Measurements from ENCODE around the gene MTCL1.

The MTCL1 gene

DNA sequence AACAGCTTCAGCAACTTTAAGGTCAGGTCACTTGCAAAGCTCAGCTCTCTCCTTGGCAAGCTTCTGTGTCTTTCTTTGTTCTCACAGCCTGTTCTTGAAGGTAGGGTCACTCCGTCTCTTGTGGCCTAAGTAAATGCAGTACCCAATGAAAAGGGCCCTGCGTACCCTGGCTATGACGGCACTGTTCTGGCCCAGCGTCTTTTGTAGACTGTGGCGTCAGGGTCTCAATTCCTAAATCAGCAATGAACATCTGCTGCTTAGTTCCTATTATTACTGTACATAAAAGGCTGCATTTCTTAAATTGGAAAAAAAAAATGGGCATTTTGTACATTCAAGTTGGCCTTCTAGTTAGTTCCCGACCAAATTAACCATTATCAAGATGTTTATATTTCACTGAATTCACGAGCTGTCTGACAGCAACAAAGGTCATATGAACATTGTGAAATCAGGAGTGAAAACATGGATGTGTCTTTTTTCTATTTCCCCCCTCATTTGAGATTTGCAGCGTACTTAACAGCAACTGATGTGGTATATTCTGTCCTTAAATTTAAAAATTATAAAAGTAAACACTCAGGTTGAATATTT, 17.0 kb upstream of the MTCL1 start:
- no peak for DNase-seq

DNA sequence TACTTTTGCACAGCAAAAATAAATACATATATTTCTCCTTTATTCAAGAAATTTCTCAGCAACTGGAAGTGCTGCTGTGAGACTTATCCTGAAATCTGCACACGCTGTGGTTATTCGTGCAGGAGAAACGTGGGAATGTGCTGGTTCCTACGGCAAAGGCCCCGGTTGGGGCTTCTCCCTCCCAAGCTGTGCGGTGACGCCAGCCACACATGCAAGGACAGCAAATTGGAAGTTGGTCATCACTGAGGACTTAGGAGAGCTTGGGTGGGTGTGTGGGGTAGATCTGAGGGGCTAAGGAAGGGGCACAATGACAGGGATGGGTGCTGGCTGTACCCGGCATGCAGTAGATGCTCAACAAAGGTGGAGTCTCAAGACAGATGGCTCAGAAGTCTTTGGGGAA, 16.5 kb upstream of the MTCL1 start:
- no peak for DNase-seq

GRCh38 chr18:8689517-8689916, 15.8 kb upstream of the MTCL1 start:
- no peak for DNase-seq

DNA sequence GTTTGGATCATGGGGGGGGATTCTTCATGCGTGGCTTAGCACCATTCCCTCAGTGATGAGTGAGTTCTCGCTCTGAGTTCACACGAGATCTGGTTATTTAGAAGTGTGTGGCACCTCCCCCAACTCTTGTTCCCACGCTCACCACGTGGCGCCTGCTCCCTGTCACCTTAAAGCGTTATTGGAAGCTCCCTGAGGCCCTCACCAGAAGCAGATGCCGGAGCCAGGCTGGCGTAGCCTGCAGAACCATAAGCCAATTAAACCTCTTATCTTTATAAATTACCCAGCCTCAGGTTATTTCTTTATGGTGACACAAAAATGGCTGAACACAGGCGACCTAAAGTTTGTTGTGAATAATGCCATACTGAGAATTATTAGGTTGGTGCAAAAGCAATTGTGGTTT, 10.5 kb upstream of the MTCL1 start:
- no peak for DNase-seq

- DNase-seq: no peak
These were observed 9.3 kb upstream of the MTCL1 start for GRCh38 chr18:8695932-8696517.

GRCh38 chr18:8696749-8697211, 8.6 kb upstream of the MTCL1 start:
- DNase-seq: peak; percentile 66 to 84 (median 81)

GRCh38 chr18:8699126-8699525, 6.2 kb upstream of the MTCL1 start:
- DNase-seq: no peak

DNA sequence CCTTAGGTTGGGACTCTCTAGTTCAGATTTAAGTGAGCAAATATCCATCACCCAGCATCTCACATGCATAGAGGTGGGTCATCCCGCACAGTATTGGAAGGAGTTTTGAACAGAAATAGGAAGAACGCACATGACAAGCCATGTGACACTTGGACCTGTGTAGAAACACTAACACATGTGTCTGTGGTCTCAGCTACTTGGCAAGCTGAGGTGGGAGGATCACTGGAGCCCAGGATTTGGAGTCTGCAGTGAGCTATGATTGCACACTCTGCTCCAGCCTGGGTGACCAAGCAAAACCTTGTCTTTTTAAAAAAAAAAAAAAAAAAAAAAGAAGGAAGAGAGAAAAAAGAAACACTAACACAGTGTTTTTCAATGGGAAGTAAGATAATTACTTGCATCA, 5.4 kb upstream of the MTCL1 start:
- DNase-seq: no peak

- no peak for DNase-seq
These were observed 3.7 kb upstream of the MTCL1 start for GRCh38 chr18:8701546-8702118.

DNA sequence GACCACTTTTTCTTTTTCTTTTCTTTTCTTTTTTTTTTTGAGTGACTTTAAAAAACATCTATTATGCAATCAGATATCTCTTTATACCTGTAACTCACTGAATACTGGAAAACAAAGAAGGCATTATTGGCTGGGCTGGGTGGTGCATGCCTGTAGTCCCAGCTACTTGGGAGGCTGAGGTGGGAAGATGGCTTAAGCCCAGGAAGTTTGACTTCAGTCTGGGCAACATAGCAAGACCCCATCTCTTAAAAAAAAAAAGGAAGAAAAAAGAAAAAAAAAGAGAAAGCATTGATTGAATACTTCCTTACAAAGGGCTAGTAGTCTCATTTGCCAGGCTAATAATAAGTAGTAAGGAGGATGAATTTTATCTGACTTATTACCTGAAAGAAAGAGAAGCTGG, 2.7 kb upstream of the MTCL1 start:
- DNase-seq: no peak

DNA sequence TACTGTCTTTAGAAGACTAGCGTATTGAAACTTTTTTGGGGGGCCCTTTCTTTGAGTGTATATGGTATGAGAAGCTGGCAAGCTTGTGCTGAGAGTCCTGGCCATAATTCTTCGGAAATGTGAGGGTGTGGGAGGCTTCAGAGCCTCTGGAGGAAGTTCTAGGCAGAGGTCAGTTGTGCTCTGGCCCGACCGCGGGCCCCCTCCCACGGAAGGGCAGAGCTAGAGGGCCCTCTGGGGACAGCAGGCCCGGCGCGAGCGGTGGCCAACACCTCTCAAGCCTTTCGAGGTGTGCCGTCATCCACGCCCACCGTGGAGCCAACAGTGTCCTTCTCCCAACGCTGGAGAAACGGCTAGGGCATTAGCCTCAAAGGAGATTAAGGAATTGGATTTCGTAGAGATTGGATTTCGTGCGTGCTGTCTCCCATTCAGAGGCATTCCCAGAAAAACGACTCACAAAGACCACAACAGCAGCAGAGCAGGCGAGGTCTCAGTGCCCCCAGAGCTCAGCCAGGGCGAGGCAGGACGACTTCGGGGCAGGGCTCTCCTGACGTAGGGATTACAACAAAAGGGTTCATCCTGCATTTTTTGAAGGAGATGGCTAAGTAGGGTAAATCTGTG, 2.2 kb upstream of the MTCL1 start:
- DNase-seq: peak; percentile 20 to 39 (median 31)

DNA sequence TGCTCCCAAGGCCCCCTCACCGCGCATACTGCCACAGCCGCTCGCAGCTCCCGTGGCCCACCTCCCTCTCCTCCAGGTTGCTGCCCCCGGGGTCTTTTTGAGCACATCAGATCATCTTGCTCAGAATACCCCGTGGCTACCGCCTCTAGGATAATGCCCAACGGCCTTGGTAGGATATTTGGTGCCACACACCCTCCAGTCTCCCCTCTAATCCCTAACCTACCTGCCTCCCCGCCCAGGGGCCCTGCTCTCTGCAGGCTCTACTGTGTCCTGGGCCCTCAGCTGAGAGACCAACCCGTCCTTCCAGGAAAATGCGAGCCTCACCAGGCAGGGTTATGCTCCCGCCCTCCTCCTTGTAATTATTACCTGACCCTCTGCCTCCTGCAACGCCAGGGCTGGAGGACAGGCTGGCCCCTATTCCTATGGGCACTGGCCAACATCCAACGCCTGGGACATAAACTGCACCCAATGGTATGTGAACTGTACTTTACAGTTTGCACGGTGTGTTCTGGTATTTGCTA, 1.5 kb upstream of the MTCL1 start:
- DNase-seq: no peak

GRCh38 chr18:8704361-8705237, 757 bp upstream of the MTCL1 start:
- peak; percentile 82 to 96 (median 92) for DNase-seq

DNA sequence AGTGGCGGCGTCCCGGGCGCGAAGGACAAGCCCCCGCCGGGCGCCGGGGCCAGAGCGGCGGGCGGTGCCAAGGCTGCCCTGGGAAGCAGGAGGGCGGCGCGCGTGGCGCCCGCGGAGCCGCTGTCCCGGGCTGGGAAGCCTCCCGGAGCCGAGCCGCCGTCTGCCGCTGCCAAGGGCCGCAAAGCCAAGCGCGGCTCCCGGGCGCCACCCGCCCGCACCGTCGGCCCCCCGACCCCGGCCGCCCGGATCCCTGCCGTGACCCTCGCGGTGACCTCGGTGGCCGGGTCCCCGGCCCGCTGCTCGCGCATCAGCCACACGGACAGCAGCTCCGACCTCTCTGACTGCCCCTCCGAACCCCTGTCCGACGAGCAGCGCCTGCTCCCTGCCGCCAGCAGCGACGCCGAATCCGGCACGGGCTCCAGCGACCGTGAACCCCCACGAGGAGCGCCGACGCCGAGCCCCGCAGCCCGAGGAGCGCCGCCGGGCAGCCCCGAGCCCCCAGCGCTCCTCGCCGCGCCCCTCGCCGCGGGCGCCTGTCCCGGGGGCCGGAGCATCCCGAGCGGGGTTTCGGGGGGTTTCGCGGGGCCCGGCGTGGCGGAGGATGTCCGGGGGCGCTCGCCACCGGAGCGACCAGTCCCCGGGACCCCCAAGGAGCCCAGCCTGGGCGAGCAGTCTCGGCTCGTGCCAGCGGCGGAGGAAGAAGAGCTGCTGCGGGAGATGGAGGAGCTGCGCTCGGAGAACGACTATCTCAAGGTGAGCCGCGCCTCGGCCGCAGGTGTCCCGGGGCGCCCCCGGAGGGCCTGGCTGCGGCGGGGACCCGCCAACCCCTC, 820 bp downstream of the MTCL1 start:
- peak in 2 of 3 donors; percentile 32 to 67 for DNase-seq

- DNase-seq: peak in 2 of 3 donors; percentile 17 to 26
These were observed 1.6 kb downstream of the MTCL1 start for GRCh38 chr18:8706791-8707555.

GRCh38 chr18:8707556-8708300, 2.4 kb downstream of the MTCL1 start:
- DNase-seq: no peak

- DNase-seq: no peak
These were observed 3.3 kb downstream of the MTCL1 start for GRCh38 chr18:8708670-8709069.

DNA sequence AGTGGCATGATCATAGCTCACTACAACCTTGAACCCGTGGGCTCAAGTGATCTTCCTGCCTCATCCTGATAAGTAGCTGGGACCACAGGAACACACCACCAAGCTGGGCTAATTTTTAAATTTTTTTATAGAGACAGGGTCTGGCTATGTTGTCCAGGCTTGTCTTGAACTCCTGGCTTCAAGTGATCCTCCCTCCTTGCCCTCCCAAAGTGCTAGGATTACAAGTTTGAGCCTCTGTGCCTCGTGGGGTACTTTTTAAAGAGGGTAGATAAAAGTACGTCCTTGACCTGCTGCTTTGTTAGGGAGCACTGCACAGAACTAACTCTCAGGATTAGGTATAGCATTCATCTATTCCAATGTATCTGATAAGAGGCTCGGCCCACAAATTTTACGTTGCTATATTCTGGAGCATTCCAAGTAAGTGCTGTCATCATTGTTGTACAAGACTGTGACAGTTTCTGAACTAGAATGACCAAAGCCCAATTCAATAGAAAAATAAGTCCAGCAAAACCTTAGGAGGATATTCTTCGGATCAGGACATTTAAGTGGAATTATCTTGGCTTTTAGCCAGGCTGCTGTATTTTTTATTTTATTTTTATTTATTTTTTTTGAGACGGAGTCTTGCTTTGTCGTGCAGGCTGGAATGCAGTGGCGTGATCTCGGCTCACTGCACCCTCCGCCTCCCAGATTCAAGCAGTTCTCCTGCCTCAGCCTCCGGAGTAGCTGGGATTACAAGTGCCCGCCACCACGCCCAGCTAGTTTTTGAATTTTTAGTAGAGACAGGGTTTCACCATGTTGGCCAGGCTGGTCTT, 4.1 kb downstream of the MTCL1 start:
- DNase-seq: no peak

- DNase-seq: no peak
These were observed 6.4 kb downstream of the MTCL1 start for GRCh38 chr18:8711736-8712135.

DNA sequence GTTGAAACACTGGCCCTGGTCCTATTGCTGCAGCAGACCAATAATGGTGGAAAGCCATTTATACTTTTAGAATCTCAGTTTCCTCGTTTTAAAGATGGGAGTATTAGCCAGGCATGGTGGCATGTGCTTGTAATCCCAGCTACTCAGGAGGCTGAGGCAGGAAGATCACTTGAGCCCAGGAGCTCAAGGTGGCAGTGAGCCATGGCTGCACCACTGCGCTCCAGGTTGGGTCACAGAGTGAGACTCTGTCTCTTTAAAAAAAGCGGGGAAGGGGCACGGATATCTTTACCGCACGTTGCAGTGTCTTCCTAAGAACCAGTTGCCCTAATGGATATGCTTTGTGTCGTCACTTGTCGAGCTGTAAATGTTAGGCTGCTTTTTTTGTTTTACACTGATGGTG, 8.3 kb downstream of the MTCL1 start:
- no peak for DNase-seq
